HG03575 (cell line): ENCODE measurements around the gene DMBT1.

Experiments used
- ATAC-seq: cut with Tn5 transposase; IDR thresholded peaks from one replicate; pipeline ENCODE4 v1.9.1; 2021; ENCODE audit not compliant: unreplicated experiment, insufficient number of reproducible peaks, low FRiP score; ENCODE audit errors: extremely low read depth

DMBT1 gene

DNA sequence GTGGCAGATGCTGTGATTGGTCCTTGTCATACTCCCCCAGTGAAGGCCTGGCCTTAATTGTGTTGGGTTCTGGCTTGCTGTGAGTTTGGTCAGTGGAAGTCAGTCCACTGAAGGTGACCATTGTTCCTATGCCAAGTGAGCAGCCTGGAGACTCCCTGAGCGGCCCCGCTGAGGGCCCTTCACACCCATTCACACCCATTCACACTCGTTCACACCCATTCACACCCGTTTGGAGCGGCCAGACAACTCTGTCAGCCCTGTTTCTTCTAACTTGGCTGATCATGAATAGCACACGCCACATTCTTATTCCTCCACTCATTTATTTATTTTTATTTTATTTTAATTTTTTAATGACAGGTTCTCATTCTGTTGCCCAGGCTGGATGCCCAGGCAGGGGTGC lies 77.6 kb downstream of the DMBT1 start:
- ATAC-seq, result no peak

DNA sequence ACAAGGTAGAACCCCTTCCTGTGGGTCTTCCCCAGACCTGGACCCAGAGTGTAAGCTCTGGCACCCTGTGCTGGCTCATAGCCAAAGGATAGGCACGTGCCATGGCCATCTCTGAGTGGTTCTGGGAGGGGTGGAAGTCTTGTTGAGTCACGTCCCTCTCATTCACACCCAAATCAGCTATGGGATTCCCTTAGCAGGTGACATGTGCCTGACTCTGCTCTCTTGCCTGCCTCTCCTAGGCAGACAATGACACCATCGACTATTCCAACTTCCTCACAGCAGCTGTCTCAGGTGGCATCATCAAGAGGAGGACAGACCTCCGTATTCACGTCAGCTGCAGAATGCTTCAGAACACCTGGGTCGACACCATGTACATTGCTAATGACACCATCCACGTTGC lies 79.2 kb downstream of the DMBT1 start:
- no peak for ATAC-seq

DNA sequence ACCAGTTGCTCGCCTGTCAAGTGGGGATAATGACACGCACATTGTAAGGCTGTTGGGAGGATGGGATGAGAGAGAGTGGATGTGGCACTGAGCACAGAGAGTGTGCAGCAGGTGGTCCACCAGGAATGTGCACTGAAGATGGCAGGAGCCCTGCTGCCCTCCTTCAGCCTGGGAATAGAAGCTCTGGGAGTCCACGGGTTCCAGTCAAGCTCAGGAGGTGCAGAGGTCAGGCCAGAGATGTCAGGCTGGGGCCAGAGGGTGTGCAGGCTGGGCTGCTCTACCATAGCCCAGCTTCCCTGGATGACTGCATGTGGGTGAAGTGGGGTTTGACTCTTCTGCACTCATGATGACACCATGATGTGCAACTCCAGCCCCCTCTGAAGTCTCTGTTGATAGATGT lies 80.4 kb downstream of the DMBT1 start:
- no peak for ATAC-seq

DNA sequence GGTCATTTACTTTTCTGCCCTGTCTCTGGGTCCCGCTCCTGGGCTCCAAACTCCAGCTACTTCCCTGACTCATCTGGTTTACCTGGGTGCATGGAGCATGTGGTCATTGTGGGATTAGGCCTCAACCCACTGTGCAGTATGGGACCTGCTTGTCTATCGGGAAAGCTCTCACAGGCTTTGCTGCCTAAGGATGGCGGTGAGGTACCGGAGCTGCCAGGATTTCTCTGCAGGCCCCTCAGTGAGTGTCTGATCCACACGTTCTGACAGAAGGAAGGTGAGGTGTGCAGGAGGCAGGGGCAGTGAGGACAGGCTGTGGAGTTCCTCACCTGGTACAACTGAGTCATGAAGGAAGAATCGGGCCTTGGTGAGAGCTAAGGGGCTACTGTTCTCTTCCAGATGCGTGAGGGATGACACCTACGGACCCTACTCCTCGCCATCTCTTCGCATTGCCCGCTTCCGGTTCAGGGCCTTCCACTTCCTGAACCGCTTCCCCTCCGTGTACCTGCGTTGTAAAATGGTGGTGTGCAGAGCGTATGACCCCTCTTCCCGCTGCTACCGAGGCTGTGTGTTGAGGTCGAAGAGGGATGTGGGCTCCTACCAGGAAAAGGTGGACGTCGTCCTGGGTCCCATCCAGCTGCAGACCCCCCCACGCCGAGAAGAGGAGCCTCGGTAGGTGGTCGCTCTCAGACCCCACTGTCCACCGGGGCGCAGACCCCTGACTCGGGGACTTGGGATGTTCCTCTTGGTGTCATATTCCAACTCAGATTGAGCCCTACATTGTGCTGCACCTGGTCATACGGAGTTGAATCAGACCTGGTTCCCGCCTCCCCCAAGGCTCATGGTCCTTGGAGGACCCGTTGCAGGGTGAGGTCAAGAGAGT lies 82.4 kb downstream of the DMBT1 start:
- ATAC-seq, result no peak

DNA sequence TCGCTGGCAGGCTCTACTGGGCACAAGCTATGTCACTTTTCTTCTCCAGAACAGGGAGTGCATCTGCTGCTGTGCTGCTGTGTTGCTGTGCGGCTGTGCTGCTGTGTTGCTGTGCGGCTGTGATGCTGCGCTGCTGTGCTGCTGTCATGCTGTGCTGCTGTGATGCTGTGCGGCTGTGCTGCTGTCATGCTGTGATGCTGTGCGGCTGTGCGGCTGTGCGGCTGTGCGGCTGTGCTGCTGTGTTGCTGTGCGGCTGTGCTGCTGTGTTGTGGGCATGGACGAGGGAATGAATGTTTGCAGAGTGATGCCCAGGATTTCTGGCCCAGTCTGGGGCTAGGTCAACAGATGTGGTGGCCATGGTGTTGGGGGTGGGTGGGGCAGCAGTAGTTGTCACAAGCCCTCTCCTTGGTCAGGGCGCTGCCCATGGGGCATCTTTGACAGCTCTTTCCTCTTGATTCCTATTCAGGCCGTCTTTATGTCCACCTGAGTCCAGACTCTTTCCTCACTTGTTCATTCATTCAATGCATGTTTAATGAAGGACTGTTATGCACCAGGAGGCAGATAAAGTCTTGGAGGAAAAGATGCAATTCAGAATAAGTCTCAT lies 83.5 kb downstream of the DMBT1 start:
- ATAC-seq, result no peak

DNA sequence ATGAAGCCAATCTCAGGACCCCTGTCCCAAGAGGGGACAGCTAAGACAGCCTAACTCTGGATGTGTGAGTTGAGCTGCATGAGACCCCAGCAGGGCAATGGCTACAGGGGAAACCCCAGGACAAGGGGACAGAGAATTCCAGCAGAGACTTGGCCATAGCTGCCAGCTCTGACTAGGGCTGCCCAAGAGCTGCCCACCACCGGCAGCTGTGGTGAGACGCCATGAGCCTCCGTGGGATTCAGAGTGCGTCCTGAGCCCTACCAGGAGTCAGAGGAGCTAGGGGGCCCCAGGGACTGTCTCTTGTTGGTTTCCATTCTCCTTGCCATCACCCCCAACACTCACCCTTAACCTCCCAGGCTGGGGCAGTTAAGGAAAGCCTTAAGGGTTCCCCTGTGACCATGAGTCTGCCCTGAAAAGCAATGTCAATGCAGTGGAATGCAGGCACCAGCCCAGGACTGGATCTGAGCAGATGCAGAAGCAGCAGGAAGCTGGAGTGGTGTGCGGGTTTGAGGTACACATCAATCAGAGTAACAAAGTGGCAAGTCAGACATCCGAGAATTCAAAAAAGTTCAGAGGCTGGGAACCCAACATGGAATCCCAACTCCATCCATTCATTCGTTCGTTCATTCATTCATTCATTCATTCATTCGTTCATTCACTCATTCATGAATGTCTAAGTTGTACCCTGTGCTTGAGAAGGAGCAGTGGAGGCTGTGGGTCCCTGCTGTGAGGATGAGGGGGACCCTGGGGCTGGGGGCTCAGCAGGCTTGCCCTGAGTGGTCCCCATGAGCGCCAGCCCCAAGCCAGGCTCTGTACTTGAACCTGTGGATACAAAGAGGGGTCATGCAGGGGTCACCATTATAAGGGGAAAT lies 86.2 kb downstream of the DMBT1 start:
- ATAC-seq, result no peak

DNA sequence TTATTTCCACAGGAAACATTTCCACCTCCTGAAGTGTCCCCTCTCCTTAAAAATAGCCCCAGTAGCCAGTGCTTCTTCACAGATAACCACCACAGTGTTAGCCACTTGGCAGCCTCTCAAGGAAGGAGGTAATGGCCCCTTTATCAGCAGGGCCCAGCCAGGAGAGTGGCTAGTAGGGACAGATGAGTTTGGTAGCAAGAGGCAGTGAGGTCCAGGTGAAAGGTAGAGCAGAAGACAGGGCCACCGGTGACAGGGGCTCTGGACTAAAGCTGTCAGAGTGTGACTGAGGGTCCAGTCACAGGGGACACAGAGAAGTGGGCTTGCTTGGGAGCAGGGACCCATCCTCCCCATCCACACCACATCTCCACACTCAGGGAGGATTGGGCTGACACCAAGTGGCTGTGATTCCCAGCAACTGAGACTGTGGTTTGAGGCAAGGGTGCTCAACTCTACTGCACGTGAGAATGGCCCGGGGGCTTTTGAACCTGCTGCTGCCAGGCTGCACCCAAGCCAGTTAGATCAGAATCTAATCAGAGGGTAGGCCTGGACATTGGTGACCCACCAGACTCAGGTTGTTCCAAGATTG lies 86.9 kb downstream of the DMBT1 start:
- no peak for ATAC-seq

DNA sequence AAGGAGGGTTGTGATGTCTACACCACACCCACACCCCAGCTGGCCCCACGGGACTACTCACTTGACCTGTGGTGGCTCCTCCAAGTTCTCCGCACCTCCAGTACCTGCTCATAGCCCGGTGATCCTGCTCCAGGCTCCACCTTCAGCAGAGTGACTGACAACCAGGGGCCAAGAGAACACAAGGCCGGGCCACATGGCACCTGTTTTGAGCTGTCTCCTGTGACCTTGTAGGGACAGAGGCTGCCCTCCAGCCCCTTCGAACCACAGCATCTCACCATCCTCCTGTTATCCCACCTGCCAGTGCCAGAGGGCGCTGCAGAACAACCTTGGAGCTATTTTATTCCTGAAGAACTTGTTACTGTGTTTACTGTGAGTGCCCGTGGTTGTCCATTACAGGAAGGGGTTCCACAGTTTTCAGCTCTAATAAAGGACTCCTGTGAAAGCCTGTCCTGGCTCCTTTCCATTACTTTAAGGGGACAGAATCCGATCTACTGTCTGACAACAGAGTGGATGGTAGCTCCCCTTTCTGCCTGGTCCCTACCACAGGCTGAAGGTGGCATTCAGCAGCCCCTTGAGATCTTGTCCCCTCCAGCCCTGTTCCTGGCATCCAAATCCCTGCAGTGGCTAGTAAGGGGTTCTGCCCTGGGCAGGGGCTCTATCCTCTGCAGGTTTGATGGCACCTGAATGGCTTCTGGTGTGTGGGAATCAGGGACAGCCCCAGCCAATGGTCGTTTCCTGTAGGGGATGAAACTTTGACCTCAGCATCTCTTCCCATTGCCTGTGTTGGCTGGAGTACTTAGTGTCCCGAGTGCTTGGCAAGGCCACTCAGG lies 88.3 kb downstream of the DMBT1 start:
- no peak for ATAC-seq

DNA sequence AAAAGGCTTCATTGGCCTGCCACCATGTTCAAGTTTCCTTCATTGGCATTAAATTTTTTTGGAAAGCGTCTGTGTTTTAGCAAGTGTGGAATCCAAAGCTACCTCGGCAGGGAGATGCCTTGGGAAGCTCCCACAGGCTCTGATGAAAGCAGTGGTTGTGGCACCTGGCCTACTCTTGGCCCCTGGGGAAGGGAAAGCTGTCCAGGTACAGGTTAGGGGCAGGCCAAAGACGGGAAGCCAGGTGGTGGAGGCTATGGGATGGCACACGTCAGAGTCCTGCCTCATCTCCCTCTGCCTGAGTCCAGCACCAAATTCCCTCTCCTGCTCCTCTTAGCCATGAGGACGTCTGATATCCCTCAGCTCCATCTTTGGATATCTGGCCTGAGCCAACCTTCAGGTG lies 89.3 kb downstream of the DMBT1 start:
- ATAC-seq, result no peak

DNA sequence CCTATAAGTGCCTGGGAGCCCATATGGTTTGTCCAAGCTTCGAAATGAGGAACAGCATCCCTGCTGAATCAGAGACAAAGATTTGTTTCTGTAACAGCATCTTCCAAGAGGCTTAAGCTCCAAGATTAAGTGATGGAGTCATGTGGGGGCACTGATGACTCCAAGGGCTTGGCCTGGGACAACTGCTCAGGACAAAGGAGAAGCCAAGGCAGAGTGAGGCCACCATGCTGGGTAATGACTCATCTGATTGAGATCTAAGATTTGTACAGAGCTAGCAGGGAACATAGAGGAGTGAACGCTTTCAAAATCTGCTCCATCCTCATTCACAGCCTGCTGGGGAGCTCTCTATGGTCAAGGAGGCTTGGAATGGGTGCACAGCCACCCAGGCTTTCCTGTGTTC lies 89.8 kb downstream of the DMBT1 start:
- no peak for ATAC-seq

DNA sequence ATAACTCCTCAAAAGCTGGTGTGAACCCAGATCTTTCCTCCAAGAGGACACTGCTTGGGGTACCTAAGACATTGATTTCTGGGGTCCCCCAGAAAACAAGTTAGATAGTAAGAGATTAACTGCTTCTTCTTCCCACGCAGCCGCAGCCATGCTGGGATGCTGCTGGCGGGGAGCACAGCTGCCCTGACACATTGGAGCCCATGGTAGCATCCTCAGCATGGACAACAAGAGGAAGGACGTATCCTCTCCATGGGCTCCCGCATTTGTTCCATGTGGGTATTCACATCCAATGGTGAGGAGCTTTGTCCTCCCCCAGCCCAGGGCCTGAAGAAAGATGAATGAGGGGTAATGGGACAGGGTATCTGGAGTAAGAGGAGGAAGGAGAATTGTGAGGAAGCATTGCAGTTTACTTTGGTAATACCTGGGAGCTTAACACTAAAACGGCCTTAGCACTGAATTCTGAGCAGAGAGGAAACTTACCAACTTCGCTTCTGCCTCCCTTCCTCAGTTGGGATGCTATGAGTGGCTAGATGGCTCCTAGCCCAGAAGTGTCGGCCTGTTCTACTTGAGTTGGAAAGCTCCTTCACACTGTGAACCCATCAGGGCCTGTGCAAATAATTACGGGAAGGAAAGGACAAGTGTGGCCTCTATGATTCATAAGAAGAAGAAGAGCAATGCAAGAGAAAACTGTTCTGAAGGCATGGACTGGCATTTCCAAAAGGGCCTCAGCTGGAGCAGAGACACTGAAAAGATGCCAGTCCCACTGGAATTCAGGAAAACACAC lies 95.2 kb downstream of the DMBT1 start:
- no peak for ATAC-seq

DNA sequence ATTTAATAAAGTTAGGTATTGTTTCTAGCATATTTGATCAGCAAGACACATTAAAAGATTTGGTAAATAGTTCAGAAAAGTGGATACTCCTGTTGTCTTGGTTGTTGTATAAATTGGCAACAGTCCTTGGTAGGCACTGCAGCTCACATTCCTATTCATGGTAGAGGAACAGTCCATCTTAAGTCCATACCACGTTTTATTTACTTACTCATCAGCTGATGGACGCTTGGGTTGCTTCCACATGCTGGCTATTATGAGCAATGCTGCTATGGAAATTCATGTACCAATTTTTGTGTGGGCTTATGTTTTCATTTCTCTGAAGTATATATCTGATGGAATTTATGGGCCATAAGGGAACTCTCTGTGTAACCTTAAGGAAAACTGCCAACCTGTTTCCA lies 95.8 kb downstream of the DMBT1 start:
- no peak for ATAC-seq

DNA sequence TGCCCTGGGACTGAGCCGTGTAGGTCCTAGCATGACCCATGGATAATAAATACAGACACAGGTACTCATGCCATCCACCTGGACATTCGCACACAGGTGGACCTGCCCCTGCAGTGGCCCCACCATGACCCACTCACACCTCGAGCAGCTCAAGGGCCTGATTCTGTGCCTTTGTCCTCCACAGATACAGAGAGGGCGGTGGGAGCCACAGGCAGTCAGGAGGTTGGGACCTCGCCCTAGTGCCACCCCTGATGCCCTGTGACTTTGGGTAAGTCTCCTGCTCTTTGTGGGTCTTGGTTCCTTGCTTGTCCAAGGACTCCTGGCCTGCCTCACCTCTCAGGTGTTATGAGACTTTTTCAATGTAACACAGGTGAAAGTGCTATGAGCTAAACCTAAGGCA lies 96.2 kb downstream of the DMBT1 start:
- no peak for ATAC-seq

DNA sequence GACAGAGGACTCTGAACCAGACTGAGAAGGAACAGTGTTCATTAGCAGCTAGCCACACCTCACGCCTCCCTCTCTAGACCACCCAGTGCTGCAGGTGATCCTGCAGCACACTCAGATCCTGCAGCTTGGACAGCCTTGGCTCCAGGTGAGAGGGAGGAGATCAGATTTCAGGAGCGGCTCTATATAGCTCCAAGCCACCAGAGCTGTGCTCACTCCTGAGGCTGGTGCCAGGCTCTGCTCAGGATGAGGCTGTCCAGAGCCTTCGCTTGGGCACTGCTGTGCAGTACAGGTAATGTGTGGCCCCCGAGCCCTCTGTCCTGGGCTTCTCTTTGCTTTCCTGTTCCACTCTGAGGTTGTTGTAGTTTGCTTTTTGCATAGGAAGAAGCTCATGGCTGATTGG lies 96.7 kb downstream of the DMBT1 start:
- no peak for ATAC-seq

DNA sequence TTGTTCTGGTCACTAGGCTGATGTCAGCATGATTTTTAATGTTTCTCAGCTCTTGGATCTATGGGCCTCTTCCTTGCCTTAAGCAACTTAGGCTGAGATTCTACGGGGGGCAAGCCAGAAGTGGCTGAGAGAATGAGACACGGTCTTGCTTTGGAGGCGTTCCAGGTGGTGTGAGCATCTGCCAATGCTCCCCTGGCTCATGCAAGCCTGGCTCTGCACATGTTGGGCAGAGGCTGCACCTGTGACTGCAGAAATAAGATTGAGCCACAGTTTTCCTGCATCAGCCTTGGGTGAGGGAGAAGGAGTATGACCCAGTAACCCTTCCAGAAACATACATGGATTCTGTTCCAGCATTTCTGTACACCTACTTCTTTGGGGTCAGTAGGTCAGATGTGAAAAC lies 97.2 kb downstream of the DMBT1 start:
- ATAC-seq, result no peak

DNA sequence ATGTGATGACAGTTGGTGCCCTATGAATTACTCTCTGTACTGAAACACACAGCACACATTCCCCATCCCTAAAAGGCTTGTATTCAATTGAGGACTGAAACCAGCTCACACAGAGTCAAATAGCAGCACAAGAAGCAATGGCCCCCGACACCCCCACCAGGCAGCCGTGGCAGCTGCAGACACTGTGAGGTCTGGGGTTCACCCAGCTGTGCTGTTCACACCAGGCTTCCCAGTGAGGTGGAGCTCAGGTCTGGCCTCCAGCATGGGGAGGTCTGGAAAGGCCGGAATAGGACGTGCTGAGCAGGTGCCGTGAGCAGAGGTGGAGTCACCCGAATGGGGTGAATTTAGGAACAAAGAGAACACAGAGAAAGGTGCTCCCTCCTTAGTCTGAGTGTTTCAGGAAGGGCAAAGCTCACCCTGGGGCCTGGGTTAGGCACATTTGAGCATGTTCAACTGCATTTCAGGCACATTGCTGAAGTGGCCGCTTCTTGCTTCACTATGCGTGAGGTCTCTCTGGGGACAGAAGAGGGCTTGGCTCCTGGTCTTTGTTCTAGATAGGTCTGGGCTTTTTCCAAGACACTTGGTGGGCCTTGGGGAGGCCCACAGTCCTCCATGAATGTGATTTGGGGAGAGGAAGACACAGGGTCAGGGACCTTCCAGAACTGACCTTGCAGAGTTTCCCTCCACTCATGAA lies 97.9 kb downstream of the DMBT1 start:
- no peak for ATAC-seq

DNA sequence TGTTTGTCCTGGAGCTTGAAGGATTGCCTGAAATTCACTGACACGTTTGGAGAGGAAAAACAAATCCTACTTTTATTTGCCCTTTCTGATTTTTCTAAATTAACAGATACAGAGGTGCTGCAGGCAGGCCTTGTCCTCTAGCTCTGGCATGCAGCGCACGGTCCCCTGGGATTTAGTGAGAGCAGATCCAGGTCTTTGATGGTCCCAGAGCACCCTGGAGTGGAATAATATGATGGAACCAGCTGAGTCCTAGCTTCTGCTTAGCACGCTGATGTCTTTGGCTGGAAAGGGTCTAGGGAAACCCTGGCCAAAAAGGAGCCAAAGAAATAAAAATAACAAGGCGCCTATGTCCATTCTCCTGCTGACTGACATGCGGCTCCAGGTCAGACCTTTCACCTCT lies 98.6 kb downstream of the DMBT1 start:
- ATAC-seq, result no peak
